Heart left ventricle (tissue), 13 donors: ENCODE results near the gene PPP1R37.

Experiments
- POLR2A ChIP-seq, 2 donors: fragments of 450-650 bp; IDR thresholded peaks; one replicate each; pipeline ENCODE4 v1.6.1; 2017; ENCODE audit warnings: antibody characterized with exemption in 2 of 2, mild to moderate bottlenecking in 2 of 2, moderate library complexity in 2 of 2
- TF ChIP-seq, protein P1 (sequence below), 12 donors: fragments of 200-600 bp; sonication (generic) in 4 of 12; IDR thresholded peaks; one replicate each; pipeline versions ENCODE4 v1.5.0 to v1.8.0; 2018 to 2022; ENCODE audit warnings: antibody characterized with exemption in 12 of 12, mild to moderate bottlenecking in 5 of 12
- donor health status: ischemic (EF 13 %, LVEDD 7.1; RV severe dilation, severe dysfunction).
- donor health status: DM: no; HTN: yes; CAD: no.
- donor health status: DM: no; HTN: no; CAD: no.
- donor health status: ischemic (EF 25% LVEDD 6.9; RV normal size, moderate dysfunction).
- donor health status: ischemic (EF 25% LVEDD 5.7; RV mildly dilated, moderate dysfunction).
- donor health status: ischemic (EF 35%, LVEDD 5.7; RV mildly dilated, moderate dysfunction).
- donor health status: nonischemic (EF 11% LVEDD 7.7; RV severe dilation, severe dysfunction).
- donor health status: DM: yes; HTN: yes; CAD: no.
- donor health status: PGD.
- donor health status: ischemic (EF 29% LVEDD 5.4; RV normal size, mild dysfunction).
- donor health status: nonischemic (EF 23%, LVEDD 6.1; RV moderate dilation, normal function).

DNA sequence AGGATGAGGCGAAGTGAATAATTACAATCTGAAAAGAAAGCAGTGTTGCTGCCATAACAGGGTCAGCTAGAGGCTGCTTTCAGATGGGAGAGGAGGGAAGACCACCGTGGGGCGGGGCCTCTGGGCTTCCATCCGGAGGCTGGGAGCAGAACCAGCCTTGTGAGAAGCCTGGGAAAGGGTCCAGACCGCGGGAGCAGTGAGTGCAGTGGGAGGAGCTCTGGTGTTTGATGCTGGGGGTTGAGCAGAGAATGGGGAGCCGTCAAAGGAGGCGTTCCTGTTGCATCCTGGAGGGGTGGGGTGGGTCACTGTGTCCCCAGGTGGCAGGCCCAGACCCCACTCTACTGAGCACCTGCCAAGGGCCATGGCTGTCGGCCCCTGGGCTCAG lies 49.7 kb downstream of the PPP1R37 start:
- no peak for TF ChIP-seq POLR2A (IDR thresholded peaks at IDR 0.05)
- TF ChIP-seq, protein P1, sequence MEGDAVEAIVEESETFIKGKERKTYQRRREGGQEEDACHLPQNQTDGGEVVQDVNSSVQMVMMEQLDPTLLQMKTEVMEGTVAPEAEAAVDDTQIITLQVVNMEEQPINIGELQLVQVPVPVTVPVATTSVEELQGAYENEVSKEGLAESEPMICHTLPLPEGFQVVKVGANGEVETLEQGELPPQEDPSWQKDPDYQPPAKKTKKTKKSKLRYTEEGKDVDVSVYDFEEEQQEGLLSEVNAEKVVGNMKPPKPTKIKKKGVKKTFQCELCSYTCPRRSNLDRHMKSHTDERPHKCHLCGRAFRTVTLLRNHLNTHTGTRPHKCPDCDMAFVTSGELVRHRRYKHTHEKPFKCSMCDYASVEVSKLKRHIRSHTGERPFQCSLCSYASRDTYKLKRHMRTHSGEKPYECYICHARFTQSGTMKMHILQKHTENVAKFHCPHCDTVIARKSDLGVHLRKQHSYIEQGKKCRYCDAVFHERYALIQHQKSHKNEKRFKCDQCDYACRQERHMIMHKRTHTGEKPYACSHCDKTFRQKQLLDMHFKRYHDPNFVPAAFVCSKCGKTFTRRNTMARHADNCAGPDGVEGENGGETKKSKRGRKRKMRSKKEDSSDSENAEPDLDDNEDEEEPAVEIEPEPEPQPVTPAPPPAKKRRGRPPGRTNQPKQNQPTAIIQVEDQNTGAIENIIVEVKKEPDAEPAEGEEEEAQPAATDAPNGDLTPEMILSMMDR (IDR thresholded peaks at IDR 0.05): no peak
